Activated T-helper 1 cell treated with anti-CD3 and anti-CD28 coated beads, Interleukin-12 subunit alpha, Interleukin-12 subunit beta, Interleukin-2, Interleukin-4 antibody, amounts not matched to agents 30 ng/mL and 10 ng/mL and 1 ng/mL, durations not matched to agents 14 hours and 24 hours and 36 hours (primary cell): Measurements from ENCODE around the gene LRP1. TPM values are rescaled to one million over a fixed set of nuclear protein-coding genes. Genes with fewer than 3 reads are reported as not detected.

Source experiments
- DNase-seq: peaks from one replicate; pipeline ENCODE4 v3.0.0; 2021; ENCODE audit warnings: low spot score
- H3K27ac Mint-ChIP-seq: one replicate; pipeline ENCODE4 v1.8.0; 2021; ENCODE audit warnings: mild to moderate bottlenecking, mixed read lengths
- H3K27me3 Mint-ChIP-seq: one replicate; pipeline ENCODE4 v1.8.0; 2022; ENCODE audit warnings: mild to moderate bottlenecking, moderate library complexity, mixed read lengths; ENCODE audit not compliant: insufficient read depth
- H3K36me3 Mint-ChIP-seq: one replicate; pipeline ENCODE4 v1.8.0; 2021; ENCODE audit warnings: low read depth, mixed read lengths
- H3K4me1 Mint-ChIP-seq: one replicate; pipeline ENCODE4 v1.8.0; 2021; ENCODE audit warnings: low read depth, mixed read lengths
- H3K4me3 Mint-ChIP-seq: one replicate; pipeline ENCODE4 v1.8.0; 2021; ENCODE audit warnings: mild to moderate bottlenecking, moderate library complexity, mixed read lengths
- H3K9me3 Mint-ChIP-seq: one replicate; pipeline ENCODE4 v1.8.0; 2021; ENCODE audit warnings: mixed read lengths
- intact Hi-C: fragments of 100-400 bp; cut with micrococcal nuclease; formaldehyde crosslinking; loops from one replicate; pipeline ENCODE4 v1.15.1; 2024
- total RNA-seq: library from RNA; stranded (reverse); gene quantifications from 2 replicates; pipeline ENCODE4 v1.2.3, GENCODE V29; 2022

The LRP1 gene
- total RNA-seq, 1 donor from 2014 or later: 0.26 TPM

GRCh38 chr12:57215668-57216013 lies 87.4 kb downstream of the LRP1 start:
- no peak for DNase-seq
- intact Hi-C loops: no loop called here
- Mint-ChIP-seq H3K9me3 (no peaks in the 10 kb centered on the region), H3K4me1 (peaks cover 32% of the 10 kb centered on the region), H3K4me3 (peak overlapping the region; percentile 69), H3K36me3 (peaks cover 3% of the 10 kb centered on the region), H3K27ac (no peak overlapping the region), H3K27me3 (peaks cover 60% of the 10 kb centered on the region)

- H3K27me3 Mint-ChIP-seq: peaks cover 66% of the 10 kb centered on the region
- H3K36me3 Mint-ChIP-seq: peaks cover 5% of the 10 kb centered on the region
- peak; percentile 47 for DNase-seq
- intact Hi-C loops: no loop called here
- no peaks in the 10 kb centered on the region for H3K9me3 Mint-ChIP-seq
- peak within 1 kb of the TSS; percentile 10 for H3K27ac Mint-ChIP-seq
- H3K4me3 Mint-ChIP-seq: peak within 1 kb of the TSS; percentile 83
- peaks cover 37% of the 10 kb centered on the region for H3K4me1 Mint-ChIP-seq
Measured at GRCh38 chr12:57216014-57216911, 88.0 kb downstream of the LRP1 start, which contains the start of gene NXPH4. NXPH4 (plus strand) TSS chr12:57216794; CDS start chr12:57216970, 176 bp downstream.

- peaks cover 44% of the 10 kb centered on the region for H3K4me1 Mint-ChIP-seq
- H3K9me3 Mint-ChIP-seq: no peaks in the 10 kb centered on the region
- no peak for DNase-seq
- intact Hi-C loops: no loop called here
- peak overlapping the region; percentile 83 for H3K4me3 Mint-ChIP-seq
- H3K27me3 Mint-ChIP-seq: peaks cover 74% of the 10 kb centered on the region
- peaks cover 5% of the 10 kb centered on the region for H3K36me3 Mint-ChIP-seq
- H3K27ac Mint-ChIP-seq: peak overlapping the region; percentile 10
Measured at GRCh38 chr12:57216921-57217879, 88.9 kb downstream of the LRP1 start.

GRCh38 chr12:57218030-57218853 lies 90.0 kb downstream of the LRP1 start:
- DNase-seq: no peak
- Mint-ChIP-seq H3K27ac (no peak overlapping the region), H3K9me3 (no peaks in the 10 kb centered on the region), H3K4me3 (peak overlapping the region; percentile 32), H3K4me1 (peaks cover 48% of the 10 kb centered on the region), H3K36me3 (peaks cover 6% of the 10 kb centered on the region), H3K27me3 (peaks cover 83% of the 10 kb centered on the region)
- intact Hi-C loops: no loop called here

DNA sequence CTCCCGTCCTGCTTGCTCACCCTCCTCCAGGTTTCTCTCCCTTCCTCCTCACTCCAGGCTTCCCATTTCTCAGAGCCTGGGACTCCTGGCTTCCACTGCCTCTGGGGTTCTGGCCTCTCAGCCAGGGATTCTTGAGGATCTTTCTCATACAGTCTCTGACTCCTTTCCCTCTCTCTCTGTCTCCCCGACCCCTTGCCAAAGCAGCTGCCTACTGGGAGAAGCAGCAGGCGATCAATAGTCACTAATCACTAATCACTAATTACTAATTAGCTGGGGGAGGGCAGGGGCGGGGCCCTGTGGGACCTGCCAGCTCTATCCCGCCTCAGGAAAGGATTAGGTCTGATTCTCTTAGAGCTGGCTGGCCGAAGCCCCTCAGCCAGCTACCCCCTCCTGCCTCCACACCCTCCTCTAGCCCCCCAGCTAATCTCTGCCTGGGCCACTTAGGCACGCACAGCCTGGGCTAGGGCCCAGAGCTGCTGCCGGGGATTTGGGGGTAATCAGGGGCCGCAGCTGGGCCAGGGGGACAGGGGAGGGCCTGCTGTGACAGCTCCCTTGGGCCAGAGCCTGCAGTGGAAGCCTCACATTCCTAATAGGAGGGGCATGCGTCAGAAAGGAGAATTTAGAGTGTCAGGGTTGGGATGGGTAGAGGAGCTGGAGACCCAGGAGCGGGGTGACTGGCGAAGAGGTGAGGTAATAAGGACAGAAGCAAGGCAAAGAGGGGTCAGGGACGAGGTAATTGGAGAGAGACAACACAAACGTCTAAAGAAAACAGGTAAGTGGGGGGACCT lies 91.1 kb downstream of the LRP1 start:
- Mint-ChIP-seq H3K4me1 (peaks cover 42% of the 10 kb centered on the region), H3K4me3 (no peak overlapping the region), H3K9me3 (no peaks in the 10 kb centered on the region), H3K27me3 (peaks cover 83% of the 10 kb centered on the region), H3K36me3 (peaks cover 6% of the 10 kb centered on the region), H3K27ac (no peak overlapping the region)
- intact Hi-C loops: no loop called here
- DNase-seq: no peak

DNA sequence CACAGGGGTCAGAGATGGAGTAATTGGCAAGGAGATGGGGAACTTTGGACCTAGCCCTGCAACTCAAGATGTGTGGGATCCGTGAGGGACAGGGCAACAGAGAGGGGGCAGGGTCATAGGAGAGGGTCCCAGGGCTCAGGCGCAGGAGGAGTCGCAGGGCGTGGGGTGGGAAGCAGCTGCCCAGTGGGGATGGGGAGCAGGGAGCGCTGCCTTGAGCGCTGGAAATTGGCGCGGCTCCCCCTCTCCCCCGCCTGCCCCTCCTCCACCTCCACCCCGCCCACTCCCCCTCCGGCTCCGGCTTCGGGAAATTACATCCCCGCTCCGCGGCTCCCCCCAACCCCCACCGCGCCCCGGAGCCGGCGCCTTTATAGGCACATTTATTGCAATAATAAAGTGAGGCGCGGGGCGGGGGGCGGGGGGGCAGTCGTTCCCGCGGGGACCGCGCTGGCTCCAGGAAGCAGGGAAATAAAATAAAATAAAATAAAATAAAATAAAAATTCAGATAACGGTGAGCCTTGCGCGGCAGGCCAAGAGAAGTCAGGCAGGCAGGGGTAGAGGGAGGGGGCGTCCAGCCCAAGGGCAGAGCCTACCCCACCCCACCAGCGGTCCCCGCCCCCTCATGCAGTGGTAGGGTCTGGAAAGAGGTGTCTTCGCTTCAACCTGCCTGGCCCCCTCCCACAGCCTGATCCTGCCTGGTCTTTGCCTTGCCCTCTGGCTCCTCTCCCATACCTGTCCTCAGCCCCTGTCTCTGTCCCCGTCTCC lies 91.9 kb downstream of the LRP1 start:
- intact Hi-C loops: no loop called here
- H3K4me3 Mint-ChIP-seq: no peak overlapping the region
- H3K27ac Mint-ChIP-seq: no peak overlapping the region
- H3K9me3 Mint-ChIP-seq: no peaks in the 10 kb centered on the region
- peaks cover 40% of the 10 kb centered on the region for H3K4me1 Mint-ChIP-seq
- peaks cover 78% of the 10 kb centered on the region for H3K27me3 Mint-ChIP-seq
- DNase-seq: no peak
- H3K36me3 Mint-ChIP-seq: peaks cover 6% of the 10 kb centered on the region

DNA sequence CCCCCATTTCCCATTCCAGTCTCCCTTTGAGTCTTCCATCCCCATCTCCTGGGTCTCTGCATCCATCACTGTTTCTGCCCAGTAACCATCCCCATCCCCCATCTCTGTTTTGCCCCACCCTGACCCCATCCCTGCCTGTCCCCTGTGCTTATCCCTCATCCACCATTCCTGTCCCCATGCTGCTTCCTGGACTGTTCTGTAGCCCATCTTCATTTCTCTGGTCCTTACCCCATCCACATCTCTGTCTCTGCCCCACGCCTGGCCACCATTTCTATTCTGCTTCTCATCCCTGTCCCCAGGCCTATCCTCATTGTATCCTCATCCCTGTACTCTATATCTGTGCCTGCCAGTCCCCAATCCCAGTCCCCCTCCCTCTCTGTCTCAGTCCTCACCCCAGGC lies 92.5 kb downstream of the LRP1 start:
- Mint-ChIP-seq H3K9me3 (no peaks in the 10 kb centered on the region), H3K27ac (no peak overlapping the region), H3K27me3 (peaks cover 76% of the 10 kb centered on the region), H3K4me3 (peak overlapping the region; percentile 2), H3K36me3 (peaks cover 6% of the 10 kb centered on the region), H3K4me1 (peaks cover 38% of the 10 kb centered on the region)
- no peak for DNase-seq
- intact Hi-C loops: no loop called here

DNA sequence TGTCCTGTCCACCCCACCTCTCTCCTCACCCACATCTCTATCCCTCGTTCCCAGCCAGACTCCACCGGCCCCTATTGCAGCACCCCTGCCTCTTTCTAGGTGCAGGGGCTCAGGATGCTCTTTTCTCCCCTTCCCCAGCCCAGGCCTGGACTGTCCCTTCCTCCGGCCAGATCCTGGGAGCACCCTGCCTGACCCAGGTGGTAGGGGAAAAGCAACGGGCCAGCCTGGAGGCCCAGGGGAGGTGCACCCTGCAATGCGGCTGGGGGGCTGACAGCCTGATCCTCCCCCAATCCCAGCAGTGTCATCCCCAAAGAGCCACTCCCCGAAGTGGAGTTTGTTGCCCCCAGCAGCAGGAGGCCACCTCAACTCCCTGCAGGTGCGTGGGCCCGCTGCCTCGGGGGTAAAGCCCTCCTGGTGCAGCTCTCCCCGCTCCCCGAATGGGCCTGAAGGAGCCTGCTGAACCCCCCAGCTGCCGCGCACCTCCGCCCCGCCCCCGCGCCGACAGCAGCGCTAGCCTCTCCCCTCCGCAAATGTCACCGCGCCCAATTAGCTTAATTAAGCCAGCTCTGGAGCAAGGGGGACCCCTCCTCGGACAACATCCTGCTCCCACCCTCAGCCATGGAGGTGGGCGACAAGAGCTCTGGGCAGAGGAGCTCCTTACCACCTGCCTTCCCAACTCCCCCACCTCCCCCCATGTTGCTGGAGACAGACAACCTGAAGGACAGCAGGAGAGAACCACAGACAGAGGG lies 93.1 kb downstream of the LRP1 start:
- H3K36me3 Mint-ChIP-seq: peaks cover 6% of the 10 kb centered on the region
- peaks cover 41% of the 10 kb centered on the region for H3K4me1 Mint-ChIP-seq
- peak overlapping the region; percentile 2 for H3K4me3 Mint-ChIP-seq
- no peaks in the 10 kb centered on the region for H3K9me3 Mint-ChIP-seq
- intact Hi-C loops: no loop called here
- no peak for DNase-seq
- H3K27me3 Mint-ChIP-seq: peaks cover 77% of the 10 kb centered on the region
- H3K27ac Mint-ChIP-seq: no peak overlapping the region

DNA sequence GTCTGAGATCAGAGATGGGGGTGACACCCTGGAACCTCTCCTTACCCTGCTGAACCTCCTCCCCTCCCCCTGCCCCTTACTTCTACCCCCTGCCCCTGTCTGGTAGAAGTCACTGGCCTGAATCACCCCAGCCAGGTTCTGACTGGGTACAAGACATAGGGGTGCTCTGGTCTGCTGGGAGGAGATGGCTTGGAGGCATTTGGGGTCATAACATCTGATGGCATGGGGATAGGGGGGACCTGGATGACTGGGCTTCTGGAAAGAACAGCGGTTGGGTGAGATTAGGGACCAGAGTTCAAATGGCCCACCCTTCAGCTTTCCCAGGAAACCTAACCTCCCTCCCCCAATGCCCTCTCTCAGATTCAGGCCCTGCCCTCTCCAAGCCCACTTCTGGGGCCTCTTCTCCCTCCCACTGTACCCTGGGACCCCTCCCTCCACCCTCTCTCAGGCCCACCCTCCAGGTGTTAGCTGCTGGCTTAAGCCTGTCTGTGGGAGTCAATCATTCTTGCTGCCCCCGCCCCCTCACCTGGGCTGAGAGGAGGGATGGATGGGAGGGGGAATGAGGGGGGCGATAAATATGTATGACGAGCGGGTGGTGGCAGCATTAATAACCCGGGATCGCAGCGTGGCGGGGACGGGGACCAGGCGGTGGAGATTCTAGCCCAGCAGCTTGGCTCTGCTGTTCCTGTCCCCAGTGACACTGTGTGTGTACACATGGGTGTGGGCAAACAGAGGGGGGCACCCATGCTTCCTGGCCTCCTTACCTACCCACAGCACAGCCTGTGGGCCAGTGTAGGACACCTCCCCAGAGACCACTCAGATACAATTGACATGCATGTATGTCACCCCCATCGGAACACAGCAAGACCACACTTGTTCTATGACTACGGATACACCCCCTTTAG lies 94.3 kb downstream of the LRP1 start:
- Mint-ChIP-seq H3K4me3 (no peak overlapping the region), H3K9me3 (no peaks in the 10 kb centered on the region), H3K36me3 (peaks cover 4% of the 10 kb centered on the region), H3K4me1 (peaks cover 46% of the 10 kb centered on the region), H3K27me3 (peaks cover 82% of the 10 kb centered on the region), H3K27ac (no peak overlapping the region)
- no peak for DNase-seq
- intact Hi-C loops: no loop called here
